WTC11 (cell line): ENCODE results near the gene SELENBP1. TPM values are rescaled to one million over a fixed set of nuclear protein-coding genes. Genes with fewer than 3 reads are reported as not detected.
A peak's percentile ranks its signal among the peaks of the same experiment; 100 is the strongest.

Experiments used
- ATAC-seq: fragments of 200-7000 bp; cut with Tn5 transposase; 2 replicates; pipeline ENCODE4 v1.10.0; 2021; ENCODE audit warnings: mild to moderate bottlenecking, moderate library complexity
- Bru-seq: library from RNA; stranded (reverse); fragments of 400-500 nt; gene quantifications from one replicate; lab custom pipeline; 2021; lab: Mats Ljungman, UMichigan
- CTCF ChIA-PET: fragments of 300-600 bp; sonication (Branson Sonifier 250); formaldehyde crosslinking; loops from one replicate; lab custom pipeline; 2021; ENCODE audit warnings: antibody characterized with exemption; lab: Charles Lee
- POLR2A ChIA-PET: fragments of 350-600 bp; sonication (Branson Sonifier 250); formaldehyde crosslinking; loops from one replicate; lab custom pipeline; 2021; ENCODE audit warnings: antibody characterized with exemption; lab: Charles Lee
- DNase-seq: peaks from one replicate; pipeline ENCODE4 v3.0.0; 2021; ENCODE audit warnings: low spot score
- H3K27ac Mint-ChIP-seq: 2 replicates; pipeline ENCODE4 v1.8.0; 2021; ENCODE audit warnings: mixed read lengths
- H3K27me3 Mint-ChIP-seq: 2 replicates; pipeline ENCODE4 v1.8.0; 2021; ENCODE audit warnings: low read depth, mild to moderate bottlenecking, moderate library complexity, mixed read lengths
- H3K36me3 Mint-ChIP-seq: 2 replicates; pipeline ENCODE4 v1.8.0; 2021; ENCODE audit warnings: mixed read lengths
- H3K4me1 Mint-ChIP-seq: 2 replicates; pipeline ENCODE4 v1.8.0; 2022; ENCODE audit warnings: mixed read lengths
- H3K4me3 Mint-ChIP-seq: 2 replicates; pipeline ENCODE4 v1.8.0; 2021; ENCODE audit warnings: mild to moderate bottlenecking, moderate library complexity, mixed read lengths
- H3K9me3 Mint-ChIP-seq: 2 replicates; pipeline ENCODE4 v1.8.0; 2021; ENCODE audit warnings: mixed read lengths
- E2F4 ChIP-seq: sonication (generic); formaldehyde crosslinking; IDR thresholded peaks from 2 replicates; pipeline ENCODE4 v1.8.1; 2022; ENCODE audit warnings: low read depth, mild to moderate bottlenecking, moderate library complexity, missing genetic modification reagents, borderline replicate concordance
- GRHL2 ChIP-seq: fragments of 250-450 bp; sonication (Bioruptor Pico); IDR thresholded peaks from 2 replicates; pipeline ENCODE4 v1.8.0; 2022; ENCODE audit warnings: mild to moderate bottlenecking, moderate library complexity; ENCODE audit not compliant: insufficient replicate concordance, severe bottlenecking
- JAZF1 ChIP-seq: fragments of 250-450 bp; sonication (Bioruptor Pico); IDR thresholded peaks from 2 replicates; pipeline ENCODE4 v1.9.0; 2021; ENCODE audit warnings: moderate library complexity, mild to moderate bottlenecking, inconsistent platforms
- MXD4 ChIP-seq: fragments of 250-450 bp; sonication (Bioruptor Pico); IDR thresholded peaks from 2 replicates; pipeline ENCODE4 v1.8.0; 2021; ENCODE audit warnings: mild to moderate bottlenecking, moderate library complexity, borderline replicate concordance
- NR1H2 ChIP-seq: sonication (generic); formaldehyde crosslinking; IDR thresholded peaks from 2 replicates; pipeline ENCODE4 v1.9.0; 2021; ENCODE audit warnings: mild to moderate bottlenecking, moderate library complexity, missing genetic modification reagents
- NR2C2 ChIP-seq: sonication (generic); formaldehyde crosslinking; IDR thresholded peaks from 2 replicates; pipeline ENCODE4 v1.8.0; 2022; ENCODE audit warnings: mild to moderate bottlenecking, missing genetic modification reagents
- OVOL2 ChIP-seq: fragments of 250-450 bp; sonication (Bioruptor Pico); IDR thresholded peaks from 2 replicates; pipeline ENCODE4 v1.9.0; 2021; ENCODE audit warnings: mild to moderate bottlenecking, borderline replicate concordance
- SMAD3 ChIP-seq: sonication (generic); formaldehyde crosslinking; IDR thresholded peaks from 2 replicates; pipeline ENCODE4 v1.8.0; 2022; ENCODE audit warnings: missing genetic modification reagents, mild to moderate bottlenecking, borderline replicate concordance
- USF1 ChIP-seq: sonication (generic); formaldehyde crosslinking; IDR thresholded peaks from 2 replicates; pipeline ENCODE4 v1.8.0; 2022; ENCODE audit warnings: mild to moderate bottlenecking, missing genetic modification reagents
- USF2 ChIP-seq: sonication (generic); formaldehyde crosslinking; IDR thresholded peaks from 2 replicates; pipeline ENCODE4 v1.8.1; 2023; ENCODE audit warnings: mild to moderate bottlenecking, missing genetic modification reagents, moderate library complexity
- ZNF121 ChIP-seq: sonication (generic); formaldehyde crosslinking; IDR thresholded peaks from 2 replicates; pipeline ENCODE4 v1.8.0; 2023; ENCODE audit warnings: missing genetic modification reagents
- ZNF263 ChIP-seq: sonication (generic); formaldehyde crosslinking; IDR thresholded peaks from 2 replicates; pipeline ENCODE4 v1.8.1; 2022; ENCODE audit warnings: low read depth, mild to moderate bottlenecking, moderate library complexity, missing genetic modification reagents
- ZNF423 ChIP-seq: fragments of 250-450 bp; sonication (Bioruptor Pico); IDR thresholded peaks from 2 replicates; pipeline ENCODE4 v2.1.2; 2022; ENCODE audit warnings: mild to moderate bottlenecking, moderate library complexity
- long read RNA-seq, 3 experiments: library from RNA in 1 of 3; library from capped mRNA in 1 of 3; library from polyadenylated mRNA in 1 of 3; unstranded in 2 of 3; stranded (forward) in 1 of 3; transcript quantifications; one replicate each; pipeline ENCODE4 v2.0.0, GENCODE V29; 2021
- total RNA-seq: library from RNA; stranded (reverse); gene quantifications from 3 replicates; pipeline ENCODE4 v1.2.3, GENCODE V29; 2021
- TF ChIP-seq, protein P1 (sequence below): sonication (generic); formaldehyde crosslinking; IDR thresholded peaks from 2 replicates; pipeline ENCODE4 v1.8.0; 2022; ENCODE audit warnings: mild to moderate bottlenecking, missing genetic modification reagents
- TF ChIP-seq, protein P2 (sequence below): sonication (generic); formaldehyde crosslinking; conservative IDR thresholded peaks from 2 replicates; pipeline ENCODE4 v1.8.1; 2022; ENCODE audit warnings: mild to moderate bottlenecking, missing genetic modification reagents
- TF ChIP-seq, protein P3 (sequence below): sonication (generic); formaldehyde crosslinking; conservative IDR thresholded peaks from 2 replicates; pipeline ENCODE4 v1.8.1; 2023; ENCODE audit warnings: mild to moderate bottlenecking, low read depth, missing genetic modification reagents, moderate library complexity
- TF ChIP-seq, protein P4 (sequence below): sonication (generic); formaldehyde crosslinking; IDR thresholded peaks from 2 replicates; pipeline ENCODE4 v1.8.0; 2022; ENCODE audit warnings: mild to moderate bottlenecking, missing genetic modification reagents

Gene SELENBP1
- total RNA-seq (17.9 to 23.9 TPM (median 20.2 TPM) in 3 replicates), Bru-seq, nascent RNA (percentile 53 among the genes with signal in this experiment)
- long read RNA-seq, experiment 1, transcript SELENBP1-218 (11 exons, 1,963 nt), result minor isoform, 12 of 111 reads
- long read RNA-seq, experiment 1, transcript SELENBP1-201 (12 exons, 1,752 nt), result major isoform, 67 of 111 reads
- long read RNA-seq, experiment 1, transcript SELENBP1-214 (10 exons, 2,128 nt), result minor isoform, 11 of 111 reads
- long read RNA-seq, experiment 1, partial matches to known transcripts, result 5 of 111 reads
- long read RNA-seq, experiment 1, other reads (novel, unspliced or antisense), result 16 of 111 reads
- long read RNA-seq, experiment 2, transcript SELENBP1-201 (12 exons, 1,752 nt), result major isoform, 5 of 27 reads
- long read RNA-seq, experiment 2, partial matches to known transcripts, result 13 of 27 reads
- long read RNA-seq, experiment 2, other reads (novel, unspliced or antisense), result 4 of 27 reads
- long read RNA-seq, experiment 3, transcript SELENBP1-201 (12 exons, 1,752 nt), result major isoform, 10 of 14 reads
- long read RNA-seq, experiment 3, partial matches to known transcripts, result 0 of 14 reads
- long read RNA-seq, experiment 3, other reads (novel, unspliced or antisense), result 1 of 14 reads

GRCh38 chr1:151372058-151372934 lies at the start of gene SELENBP1:
Gene SELENBP1, minus strand, starts transcription at chr1:151372705. Its CDS starts 64 bp downstream, at chr1:151372641.
- TF ChIP-seq JAZF1 (CRISPR knock-in tag), result no peak
- TF ChIP-seq, protein P1, sequence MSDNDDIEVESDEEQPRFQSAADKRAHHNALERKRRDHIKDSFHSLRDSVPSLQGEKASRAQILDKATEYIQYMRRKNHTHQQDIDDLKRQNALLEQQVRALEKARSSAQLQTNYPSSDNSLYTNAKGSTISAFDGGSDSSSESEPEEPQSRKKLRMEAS (CRISPR knock-in tag), result 0 out of 2 replicates have a peak, but pooled peaks have one; percentile 31
- CTCF ChIA-PET, result interaction anchor here (0.9 to 1.8 kb wide), 3 partner anchors 27 to 71 kb away, joined by 4 to 15 read pairs (median 12); partner anchors contain the start of gene PSMB4
- H3K27me3 Mint-ChIP-seq, result no peaks in the 10 kb centered on the region
- DNase-seq, result peak; percentile 63
- ATAC-seq, result peak; percentile 86
- H3K4me3 Mint-ChIP-seq, result peak within 1 kb of the TSS; percentile 60
- H3K36me3 Mint-ChIP-seq, result no peaks in the 10 kb centered on the region
- H3K4me1 Mint-ChIP-seq, result peaks cover 24% of the 10 kb centered on the region
- no peaks in the 10 kb centered on the region for H3K9me3 Mint-ChIP-seq
- H3K27ac Mint-ChIP-seq, result peak within 1 kb of the TSS; percentile 12; the same call in 1 of the 2 replicates
- POLR2A ChIA-PET, result interaction anchor here (0.6 to 1.4 kb wide), 5 partner anchors 22 to 241 kb away, joined by 3 read pairs; partner anchors contain the start of gene PSMB4

DNA sequence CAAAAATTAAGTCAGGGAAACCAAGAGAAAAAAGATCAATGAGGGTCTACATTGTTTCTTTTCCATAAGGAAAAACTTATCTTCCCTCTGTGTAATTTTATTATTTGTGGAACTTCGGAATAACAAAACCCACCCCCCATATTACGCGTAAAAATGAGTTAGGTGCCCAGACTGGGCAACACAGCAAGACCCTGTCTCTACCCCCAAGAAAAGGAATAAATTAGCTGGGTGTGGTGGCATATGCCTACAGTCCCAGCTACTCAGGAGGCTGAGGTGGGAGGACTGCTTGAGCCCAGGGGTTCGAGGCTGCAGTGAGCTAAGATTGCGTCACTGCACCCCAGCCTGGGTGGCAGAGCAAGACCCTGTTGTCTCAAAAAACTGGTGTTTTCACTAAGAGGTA lies 47.3 kb upstream of the SELENBP1 start:
- TF ChIP-seq ZNF263 (CRISPR knock-in tag), result no peak
- peak; percentile 89; the same call in 1 of the 2 replicates for TF ChIP-seq ZNF121
- no peaks in the 10 kb centered on the region for H3K4me1 Mint-ChIP-seq
- ChIA-PET POLR2A (no interaction called here), CTCF (interaction anchor here (0.8 kb wide), 1 partner anchor 581 kb away, joined by 3 read pairs; no protein-coding TSS in a partner anchor)
- DNase-seq (no peak), ATAC-seq (no peak)
- H3K27ac Mint-ChIP-seq, result no peak overlapping the region
- no peaks in the 10 kb centered on the region for H3K27me3 Mint-ChIP-seq
- H3K9me3 Mint-ChIP-seq, result no peaks in the 10 kb centered on the region
- peaks cover 74% of the 10 kb centered on the region for H3K36me3 Mint-ChIP-seq
- H3K4me3 Mint-ChIP-seq, result no peak overlapping the region

DNA sequence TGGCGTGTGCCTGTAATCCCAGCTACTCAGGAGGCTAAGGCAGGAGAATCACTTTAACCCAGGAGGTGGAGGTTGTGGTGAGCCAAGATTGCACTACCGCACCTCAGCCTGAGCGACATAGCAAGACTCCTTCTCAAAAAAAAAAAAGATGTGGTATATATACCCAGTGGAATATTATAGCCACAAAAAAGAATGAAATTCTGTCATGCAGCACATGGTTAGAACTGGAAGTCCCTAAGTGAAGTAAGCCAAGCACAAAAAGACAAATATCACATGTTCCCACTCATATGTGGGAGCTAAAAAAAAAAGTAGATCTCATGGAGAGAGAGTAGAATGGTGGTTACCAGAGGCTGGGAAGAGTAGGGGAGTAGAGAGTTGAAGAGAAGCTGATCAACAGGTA lies 45.6 kb upstream of the SELENBP1 start:
- Mint-ChIP-seq H3K27ac (no peak overlapping the region), H3K4me1 (no peaks in the 10 kb centered on the region)
- no peak for ATAC-seq
- TF ChIP-seq ZNF423 (CRISPR knock-in tag) (no peak), USF1 (CRISPR knock-in tag) (no peak), E2F4 (CRISPR knock-in tag) (no peak), MXD4 (CRISPR knock-in tag) (no peak), NR1H2 (CRISPR knock-in tag) (no peak), USF2 (CRISPR knock-in tag) (no peak), SMAD3 (CRISPR knock-in tag) (no peak), NR2C2 (CRISPR knock-in tag) (no peak), GRHL2 (CRISPR knock-in tag) (no peak), OVOL2 (CRISPR knock-in tag) (no peak)
- TF ChIP-seq, protein P2, sequence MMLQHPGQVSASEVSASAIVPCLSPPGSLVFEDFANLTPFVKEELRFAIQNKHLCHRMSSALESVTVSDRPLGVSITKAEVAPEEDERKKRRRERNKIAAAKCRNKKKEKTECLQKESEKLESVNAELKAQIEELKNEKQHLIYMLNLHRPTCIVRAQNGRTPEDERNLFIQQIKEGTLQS (CRISPR knock-in tag), result no peak
- TF ChIP-seq, protein P3, sequence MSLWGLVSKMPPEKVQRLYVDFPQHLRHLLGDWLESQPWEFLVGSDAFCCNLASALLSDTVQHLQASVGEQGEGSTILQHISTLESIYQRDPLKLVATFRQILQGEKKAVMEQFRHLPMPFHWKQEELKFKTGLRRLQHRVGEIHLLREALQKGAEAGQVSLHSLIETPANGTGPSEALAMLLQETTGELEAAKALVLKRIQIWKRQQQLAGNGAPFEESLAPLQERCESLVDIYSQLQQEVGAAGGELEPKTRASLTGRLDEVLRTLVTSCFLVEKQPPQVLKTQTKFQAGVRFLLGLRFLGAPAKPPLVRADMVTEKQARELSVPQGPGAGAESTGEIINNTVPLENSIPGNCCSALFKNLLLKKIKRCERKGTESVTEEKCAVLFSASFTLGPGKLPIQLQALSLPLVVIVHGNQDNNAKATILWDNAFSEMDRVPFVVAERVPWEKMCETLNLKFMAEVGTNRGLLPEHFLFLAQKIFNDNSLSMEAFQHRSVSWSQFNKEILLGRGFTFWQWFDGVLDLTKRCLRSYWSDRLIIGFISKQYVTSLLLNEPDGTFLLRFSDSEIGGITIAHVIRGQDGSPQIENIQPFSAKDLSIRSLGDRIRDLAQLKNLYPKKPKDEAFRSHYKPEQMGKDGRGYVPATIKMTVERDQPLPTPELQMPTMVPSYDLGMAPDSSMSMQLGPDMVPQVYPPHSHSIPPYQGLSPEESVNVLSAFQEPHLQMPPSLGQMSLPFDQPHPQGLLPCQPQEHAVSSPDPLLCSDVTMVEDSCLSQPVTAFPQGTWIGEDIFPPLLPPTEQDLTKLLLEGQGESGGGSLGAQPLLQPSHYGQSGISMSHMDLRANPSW (CRISPR knock-in tag), result no peak
- TF ChIP-seq, protein P4, sequence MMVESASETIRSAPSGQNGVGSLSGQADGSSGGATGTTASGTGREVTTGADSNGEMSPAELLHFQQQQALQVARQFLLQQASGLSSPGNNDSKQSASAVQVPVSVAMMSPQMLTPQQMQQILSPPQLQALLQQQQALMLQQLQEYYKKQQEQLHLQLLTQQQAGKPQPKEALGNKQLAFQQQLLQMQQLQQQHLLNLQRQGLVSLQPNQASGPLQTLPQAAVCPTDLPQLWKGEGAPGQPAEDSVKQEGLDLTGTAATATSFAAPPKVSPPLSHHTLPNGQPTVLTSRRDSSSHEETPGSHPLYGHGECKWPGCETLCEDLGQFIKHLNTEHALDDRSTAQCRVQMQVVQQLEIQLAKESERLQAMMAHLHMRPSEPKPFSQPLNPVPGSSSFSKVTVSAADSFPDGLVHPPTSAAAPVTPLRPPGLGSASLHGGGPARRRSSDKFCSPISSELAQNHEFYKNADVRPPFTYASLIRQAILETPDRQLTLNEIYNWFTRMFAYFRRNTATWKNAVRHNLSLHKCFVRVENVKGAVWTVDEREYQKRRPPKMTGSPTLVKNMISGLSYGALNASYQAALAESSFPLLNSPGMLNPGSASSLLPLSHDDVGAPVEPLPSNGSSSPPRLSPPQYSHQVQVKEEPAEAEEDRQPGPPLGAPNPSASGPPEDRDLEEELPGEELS (CRISPR knock-in tag), result no peak

More for the DNA sequence above, 45.6 kb upstream of the SELENBP1 start:
- no peak for DNase-seq
- Mint-ChIP-seq H3K4me3 (no peak overlapping the region), H3K36me3 (peaks cover 69% of the 10 kb centered on the region), H3K27me3 (no peaks in the 10 kb centered on the region), H3K9me3 (no peaks in the 10 kb centered on the region)
- POLR2A ChIA-PET, result no interaction called here
- CTCF ChIA-PET, result no interaction called here
